Measurements from ENCODE around the gene COX7C.
A peak's percentile ranks its signal among the peaks of the same experiment; 100 is the strongest.

The COX7C gene

DNA sequence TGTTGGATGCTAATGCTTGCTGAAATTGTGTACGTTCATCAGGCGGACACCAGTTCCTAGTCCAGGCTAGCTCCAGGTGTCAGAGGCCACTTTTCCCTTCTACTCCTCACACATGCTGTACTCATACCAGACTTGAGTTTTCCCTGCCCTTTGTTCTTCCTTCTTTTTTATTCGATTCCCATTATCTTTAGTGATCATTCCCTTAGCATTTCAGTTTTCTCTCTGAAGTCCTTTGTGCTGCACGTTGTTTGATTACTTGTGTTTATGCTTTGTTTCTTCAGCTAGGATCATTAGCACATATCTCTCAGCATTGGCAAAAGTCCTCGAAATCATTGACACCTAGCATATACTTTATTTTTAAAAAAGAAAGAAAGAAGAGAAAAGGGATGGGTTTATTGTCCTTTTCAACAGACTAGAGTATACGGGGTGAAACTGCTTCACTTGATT, 409 bp upstream of the COX7C start:
- Histone ChIP-seq H3K27me3 (ENCODE audit: control insufficient read depth in 5 of 5, insufficient read depth in 4 of 5, low read length in 5 of 5) (no peaks in the 10 kb centered on the region), H3K9ac (ENCODE audit: low read length in 5 of 5) (peak overlapping the region in 2 of 5 donors; percentile 92 to 96), H3K9me3 (ENCODE audit: control insufficient read depth in 5 of 5, low read length in 5 of 5) (no peaks in the 10 kb centered on the region), H3K4me3 (ENCODE audit: low read depth in 1 of 5, low read length in 5 of 5) (peak overlapping the region; percentile 94 to 100 (median 98)), H3K27ac (ENCODE audit: low read depth, low read length) (peak overlapping the region; percentile 87), H3K4me1 (ENCODE audit: control insufficient read depth in 5 of 5, insufficient read depth in 5 of 5, low read length in 5 of 5) (peaks cover 2 to 17% (median 15%) of the 10 kb centered on the region in 5 donors), H3K36me3 (ENCODE audit: control insufficient read depth in 5 of 5, insufficient read depth in 5 of 5, low read length in 5 of 5) (peaks cover 22 to 31% (median 24%) of the 10 kb centered on the region in 5 donors)

DNA sequence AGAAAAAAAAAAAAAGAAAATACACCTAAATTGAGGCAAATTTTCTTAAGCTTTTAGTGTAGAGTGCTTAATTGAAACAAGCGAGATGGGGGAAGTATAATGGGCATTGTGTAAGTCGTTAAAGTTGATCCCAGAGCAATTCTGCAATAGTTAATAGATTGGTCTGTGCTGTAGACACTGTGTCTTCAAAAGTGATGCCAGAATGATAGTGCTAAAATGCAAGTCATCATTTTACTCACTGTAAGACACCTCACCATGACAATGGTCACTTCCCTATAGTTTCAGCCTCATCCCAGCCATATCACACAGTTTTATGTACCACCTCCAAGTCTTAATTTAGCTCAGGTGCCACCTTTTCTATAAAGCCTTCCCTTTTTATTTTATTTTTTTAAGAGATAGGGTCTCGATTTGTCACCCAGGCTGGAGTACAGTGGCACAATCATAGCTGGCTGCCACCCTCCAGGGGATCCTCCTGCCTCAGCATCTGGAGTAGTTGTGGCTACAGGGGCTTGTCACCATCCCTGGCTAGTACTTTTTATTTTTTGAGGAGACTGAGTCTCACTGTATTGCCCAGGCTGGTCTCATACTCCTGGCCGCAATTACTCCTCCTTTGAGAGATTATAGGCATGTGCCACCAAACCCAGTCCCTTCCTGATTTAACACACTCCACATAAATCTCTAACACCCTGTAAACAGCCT, 6.2 kb downstream of the COX7C start:
- Histone ChIP-seq H3K27ac (ENCODE audit: low read depth, low read length) (no peak overlapping the region), H3K4me1 (ENCODE audit: control insufficient read depth in 5 of 5, insufficient read depth in 5 of 5, low read length in 5 of 5) (peaks cover 0 to 8% (median 5%) of the 10 kb centered on the region in 5 donors), H3K9me3 (ENCODE audit: control insufficient read depth in 5 of 5, low read length in 5 of 5) (no peaks in the 10 kb centered on the region), H3K9ac (ENCODE audit: low read length in 5 of 5) (no peak overlapping the region), H3K27me3 (ENCODE audit: control insufficient read depth in 5 of 5, insufficient read depth in 4 of 5, low read length in 5 of 5) (peaks cover 0 to 4% (median 0%) of the 10 kb centered on the region in 5 donors), H3K4me3 (ENCODE audit: low read depth in 1 of 5, low read length in 5 of 5) (no peak overlapping the region), H3K36me3 (ENCODE audit: control insufficient read depth in 5 of 5, insufficient read depth in 5 of 5, low read length in 5 of 5) (peaks cover 24 to 35% (median 26%) of the 10 kb centered on the region in 5 donors)

DNA sequence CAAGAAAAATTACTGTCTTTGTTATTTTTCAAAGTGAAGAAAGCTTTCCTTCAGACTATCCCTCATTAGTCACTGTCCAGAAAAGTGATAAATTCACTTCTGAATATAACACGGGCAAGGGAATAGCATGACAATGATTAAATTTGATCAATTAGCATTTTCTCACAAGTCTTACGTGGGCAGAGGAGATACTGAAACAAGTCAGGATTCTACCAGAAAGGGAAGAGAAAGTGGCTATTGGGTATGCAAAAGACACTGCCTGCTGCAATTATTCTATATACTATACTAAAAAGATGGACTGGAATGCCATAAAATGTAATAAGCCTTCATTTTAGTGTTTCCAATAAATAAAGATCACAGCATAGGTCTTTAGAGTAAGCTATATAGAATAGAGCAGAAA, 7.4 kb downstream of the COX7C start:
- peaks cover 0 to 4% (median 0%) of the 10 kb centered on the region in 5 donors for H3K27me3 ChIP-seq (ENCODE audit: control insufficient read depth in 5 of 5, insufficient read depth in 4 of 5, low read length in 5 of 5)
- no peak overlapping the region for H3K9ac ChIP-seq (ENCODE audit: low read length in 5 of 5)
- H3K9me3 ChIP-seq (ENCODE audit: control insufficient read depth in 5 of 5, low read length in 5 of 5) = no peaks in the 10 kb centered on the region
- no peak overlapping the region for H3K27ac ChIP-seq (ENCODE audit: low read depth, low read length)
- H3K4me3 ChIP-seq (ENCODE audit: low read depth in 1 of 5, low read length in 5 of 5) = no peak overlapping the region
- H3K4me1 ChIP-seq (ENCODE audit: control insufficient read depth in 5 of 5, insufficient read depth in 5 of 5, low read length in 5 of 5) = no peaks in the 10 kb centered on the region
- peaks cover 18 to 25% (median 21%) of the 10 kb centered on the region in 5 donors for H3K36me3 ChIP-seq (ENCODE audit: control insufficient read depth in 5 of 5, insufficient read depth in 5 of 5, low read length in 5 of 5)

- Histone ChIP-seq H3K9ac (ENCODE audit: low read length in 5 of 5) (no peak overlapping the region), H3K27ac (ENCODE audit: low read depth, low read length) (no peak overlapping the region), H3K4me1 (ENCODE audit: control insufficient read depth in 5 of 5, insufficient read depth in 5 of 5, low read length in 5 of 5) (no peaks in the 10 kb centered on the region), H3K36me3 (ENCODE audit: control insufficient read depth in 5 of 5, insufficient read depth in 5 of 5, low read length in 5 of 5) (peaks cover 9 to 16% (median 14%) of the 10 kb centered on the region in 5 donors), H3K27me3 (ENCODE audit: control insufficient read depth in 5 of 5, insufficient read depth in 4 of 5, low read length in 5 of 5) (peaks cover 0 to 4% (median 0%) of the 10 kb centered on the region in 5 donors), H3K9me3 (ENCODE audit: control insufficient read depth in 5 of 5, low read length in 5 of 5) (no peaks in the 10 kb centered on the region), H3K4me3 (ENCODE audit: low read depth in 1 of 5, low read length in 5 of 5) (no peak overlapping the region)
Measured at GRCh38 chr5:86626149-86626548, 8.4 kb downstream of the COX7C start.

- no peak overlapping the region for H3K9ac ChIP-seq (ENCODE audit: low read length in 5 of 5)
- H3K9me3 ChIP-seq (ENCODE audit: control insufficient read depth in 5 of 5, low read length in 5 of 5) = no peaks in the 10 kb centered on the region
Measured at GRCh38 chr5:86631165-86631564, 13.4 kb downstream of the COX7C start.

DNA sequence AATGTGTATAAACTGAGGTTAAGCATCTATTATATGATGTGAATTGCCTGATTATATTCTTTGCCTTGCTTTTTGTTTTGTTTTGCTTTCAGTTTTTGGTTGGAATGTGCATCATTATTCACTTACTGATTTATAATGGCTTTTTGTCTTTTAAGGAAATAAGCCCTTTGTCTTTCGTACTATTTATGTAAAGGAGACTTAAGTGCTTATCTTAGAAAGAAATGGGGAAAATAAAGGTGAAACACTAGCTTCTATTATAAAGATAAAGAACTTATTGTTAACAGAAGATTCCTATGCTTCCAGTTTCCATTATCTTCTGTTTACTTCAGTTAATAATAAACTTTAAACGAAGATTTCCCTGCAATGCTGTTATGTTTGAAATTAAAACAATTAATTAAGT, 23.3 kb downstream of the COX7C start:
- H3K4me1 ChIP-seq (ENCODE audit: control insufficient read depth in 5 of 5, insufficient read depth in 5 of 5, low read length in 5 of 5) = no peaks in the 10 kb centered on the region
- no peak overlapping the region for H3K27ac ChIP-seq (ENCODE audit: low read depth, low read length)
- H3K9me3 ChIP-seq (ENCODE audit: control insufficient read depth in 5 of 5, low read length in 5 of 5) = no peaks in the 10 kb centered on the region
- H3K9ac ChIP-seq (ENCODE audit: low read length in 5 of 5) = no peak overlapping the region
- no peak overlapping the region for H3K4me3 ChIP-seq (ENCODE audit: low read depth in 1 of 5, low read length in 5 of 5)
- H3K27me3 ChIP-seq (ENCODE audit: control insufficient read depth in 5 of 5, insufficient read depth in 4 of 5, low read length in 5 of 5) = peaks cover 0 to 3% (median 0%) of the 10 kb centered on the region in 5 donors
- H3K36me3 ChIP-seq (ENCODE audit: control insufficient read depth in 5 of 5, insufficient read depth in 5 of 5, low read length in 5 of 5) = no peaks in the 10 kb centered on the region

More at GRCh38 chr5:86631165-86631564, 13.4 kb downstream of the COX7C start:
- Histone ChIP-seq H3K36me3 (ENCODE audit: control insufficient read depth in 5 of 5, insufficient read depth in 5 of 5, low read length in 5 of 5) (no peaks in the 10 kb centered on the region), H3K4me3 (ENCODE audit: low read depth in 1 of 5, low read length in 5 of 5) (no peak overlapping the region), H3K27me3 (ENCODE audit: control insufficient read depth in 5 of 5, insufficient read depth in 4 of 5, low read length in 5 of 5) (peaks cover 0 to 4% (median 0%) of the 10 kb centered on the region in 5 donors), H3K4me1 (ENCODE audit: control insufficient read depth in 5 of 5, insufficient read depth in 5 of 5, low read length in 5 of 5) (no peaks in the 10 kb centered on the region), H3K27ac (ENCODE audit: low read depth, low read length) (no peak overlapping the region)

GRCh38 chr5:86644843-86645242, 27.1 kb downstream of the COX7C start:
- H3K4me1 ChIP-seq (ENCODE audit: control insufficient read depth in 5 of 5, insufficient read depth in 5 of 5, low read length in 5 of 5) = no peaks in the 10 kb centered on the region
- H3K27me3 ChIP-seq (ENCODE audit: control insufficient read depth in 5 of 5, insufficient read depth in 4 of 5, low read length in 5 of 5) = no peaks in the 10 kb centered on the region
- no peak overlapping the region for H3K9ac ChIP-seq (ENCODE audit: low read length in 5 of 5)
- H3K27ac ChIP-seq (ENCODE audit: low read depth, low read length) = no peak overlapping the region
- no peaks in the 10 kb centered on the region for H3K36me3 ChIP-seq (ENCODE audit: control insufficient read depth in 5 of 5, insufficient read depth in 5 of 5, low read length in 5 of 5)
- H3K4me3 ChIP-seq (ENCODE audit: low read depth in 1 of 5, low read length in 5 of 5) = no peak overlapping the region
- no peaks in the 10 kb centered on the region for H3K9me3 ChIP-seq (ENCODE audit: control insufficient read depth in 5 of 5, low read length in 5 of 5)

DNA sequence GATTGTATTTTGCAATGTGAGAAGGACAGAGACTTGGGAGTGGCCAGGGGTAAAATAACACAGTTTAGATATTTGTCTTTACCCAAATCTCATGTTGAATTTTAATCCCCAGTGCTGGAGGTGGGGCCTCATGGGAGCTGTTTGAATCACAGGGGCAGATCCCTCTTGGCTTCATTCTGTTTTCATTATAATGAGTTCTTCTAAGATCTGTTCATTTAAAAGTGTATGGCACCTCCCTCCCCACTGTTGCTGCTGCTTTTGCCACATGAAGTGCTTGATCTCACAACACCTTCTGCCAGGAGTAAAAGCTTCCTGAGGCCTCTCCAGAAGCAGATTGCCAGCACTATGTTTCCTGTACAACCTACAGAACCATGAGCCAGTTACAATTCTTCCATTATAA, 28.1 kb downstream of the COX7C start:
- H3K27me3 ChIP-seq (ENCODE audit: control insufficient read depth in 5 of 5, insufficient read depth in 4 of 5, low read length in 5 of 5) = no peaks in the 10 kb centered on the region
- H3K9me3 ChIP-seq (ENCODE audit: control insufficient read depth in 5 of 5, low read length in 5 of 5) = no peaks in the 10 kb centered on the region
- no peaks in the 10 kb centered on the region for H3K4me1 ChIP-seq (ENCODE audit: control insufficient read depth in 5 of 5, insufficient read depth in 5 of 5, low read length in 5 of 5)
- H3K4me3 ChIP-seq (ENCODE audit: low read depth in 1 of 5, low read length in 5 of 5) = no peak overlapping the region
- H3K27ac ChIP-seq (ENCODE audit: low read depth, low read length) = no peak overlapping the region
- H3K9ac ChIP-seq (ENCODE audit: low read length in 5 of 5) = no peak overlapping the region
- H3K36me3 ChIP-seq (ENCODE audit: control insufficient read depth in 5 of 5, insufficient read depth in 5 of 5, low read length in 5 of 5) = no peaks in the 10 kb centered on the region

DNA sequence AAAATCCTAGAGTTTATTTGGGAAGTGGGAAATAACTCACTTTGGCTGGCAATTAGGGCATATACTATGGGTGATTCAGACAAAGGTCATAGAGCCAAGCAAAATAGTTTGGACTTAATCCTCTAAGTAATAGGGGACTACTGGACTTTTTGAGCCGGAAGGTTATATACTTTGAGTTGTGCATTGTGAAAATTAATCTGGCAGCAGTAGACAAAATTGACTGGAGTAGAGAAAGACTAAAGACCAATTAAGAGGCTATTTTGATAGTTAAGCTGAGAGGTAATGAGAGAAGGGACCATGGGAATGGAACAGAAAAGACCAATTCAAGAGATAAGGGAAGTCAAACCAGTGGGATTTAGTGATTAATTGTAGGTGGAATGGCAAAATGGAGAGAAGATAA, 28.9 kb downstream of the COX7C start:
- no peaks in the 10 kb centered on the region for H3K27me3 ChIP-seq (ENCODE audit: control insufficient read depth in 5 of 5, insufficient read depth in 4 of 5, low read length in 5 of 5)
- no peak overlapping the region for H3K4me3 ChIP-seq (ENCODE audit: low read depth in 1 of 5, low read length in 5 of 5)
- H3K36me3 ChIP-seq (ENCODE audit: control insufficient read depth in 5 of 5, insufficient read depth in 5 of 5, low read length in 5 of 5) = no peaks in the 10 kb centered on the region
- no peaks in the 10 kb centered on the region for H3K4me1 ChIP-seq (ENCODE audit: control insufficient read depth in 5 of 5, insufficient read depth in 5 of 5, low read length in 5 of 5)
- H3K27ac ChIP-seq (ENCODE audit: low read depth, low read length) = no peak overlapping the region
- H3K9ac ChIP-seq (ENCODE audit: low read length in 5 of 5) = no peak overlapping the region
- no peaks in the 10 kb centered on the region for H3K9me3 ChIP-seq (ENCODE audit: control insufficient read depth in 5 of 5, low read length in 5 of 5)

- no peak overlapping the region for H3K9ac ChIP-seq (ENCODE audit: low read length in 5 of 5)
- no peak overlapping the region for H3K4me3 ChIP-seq (ENCODE audit: low read depth in 1 of 5, low read length in 5 of 5)
- no peaks in the 10 kb centered on the region for H3K36me3 ChIP-seq (ENCODE audit: control insufficient read depth in 5 of 5, insufficient read depth in 5 of 5, low read length in 5 of 5)
- no peak overlapping the region for H3K27ac ChIP-seq (ENCODE audit: low read depth, low read length)
- no peaks in the 10 kb centered on the region for H3K9me3 ChIP-seq (ENCODE audit: control insufficient read depth in 5 of 5, low read length in 5 of 5)
- H3K27me3 ChIP-seq (ENCODE audit: control insufficient read depth in 5 of 5, insufficient read depth in 4 of 5, low read length in 5 of 5) = no peaks in the 10 kb centered on the region
- H3K4me1 ChIP-seq (ENCODE audit: control insufficient read depth in 5 of 5, insufficient read depth in 5 of 5, low read length in 5 of 5) = no peaks in the 10 kb centered on the region
Measured at GRCh38 chr5:86649832-86650505, 32.2 kb downstream of the COX7C start.

Data from subcutaneous abdominal adipose tissue (tissue), 5 donors.